Measurements from ENCODE around the gene GABBR1. TPM values are rescaled to one million over a fixed set of nuclear protein-coding genes. Genes with fewer than 3 reads are reported as not detected.
A peak's percentile ranks its signal among the peaks of the same experiment; 100 is the strongest.

The GABBR1 gene
- polyA plus RNA-seq, 1 donor from 2014 or later, result 108 TPM

DNA sequence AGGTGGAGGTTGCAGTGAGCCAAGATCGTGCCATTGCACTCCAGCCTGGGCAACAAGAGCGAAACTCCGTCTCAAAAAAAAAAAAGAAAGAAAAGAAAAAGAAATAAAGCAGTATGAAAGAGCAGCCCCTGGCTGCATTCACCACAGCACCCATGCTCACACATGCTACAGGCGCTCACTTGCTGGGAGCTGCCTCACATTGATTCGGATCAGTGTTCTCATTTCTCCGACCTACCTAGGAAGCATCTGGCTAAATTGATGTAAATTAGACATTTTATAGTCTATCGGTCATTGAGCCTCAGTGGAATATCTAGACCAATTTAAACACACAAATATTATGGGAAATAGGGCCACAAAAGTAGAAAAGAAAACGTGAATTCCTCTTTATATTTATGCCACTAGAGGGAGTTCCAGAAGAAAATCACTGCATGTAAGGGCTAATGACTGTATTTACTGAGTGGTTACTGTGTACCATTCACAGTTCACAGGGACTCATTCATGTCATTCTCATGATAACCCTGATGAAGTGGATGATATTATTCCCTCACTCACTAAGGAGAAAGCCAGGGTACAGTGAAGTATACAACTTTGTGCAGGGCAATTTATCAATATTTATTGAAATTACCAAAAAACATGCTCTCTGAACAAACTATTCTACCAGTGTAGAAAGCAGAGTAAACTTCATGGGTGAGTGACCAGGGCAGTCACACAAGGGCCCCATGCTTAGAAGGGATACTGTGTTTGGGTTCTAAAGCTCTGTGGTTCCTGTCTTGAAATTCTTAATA lies 18.6 kb upstream of the GABBR1 start:
- H3K36me3 ChIP-seq (ENCODE audit: insufficient read depth, low read length), result no peaks in the 10 kb centered on the region
- H3K4me3 ChIP-seq (ENCODE audit: low read length), result no peak overlapping the region
- no peaks in the 10 kb centered on the region for H3F3A ChIP-seq (ENCODE audit: insufficient read depth, low read length, poor library complexity, severe bottlenecking)
- H3K79me2 ChIP-seq (replicated peaks; ENCODE audit: insufficient read depth, low read length), result no peaks in the 10 kb centered on the region
- no peak overlapping the region for H3K9ac ChIP-seq (ENCODE audit: low read length)
- no peaks in the 10 kb centered on the region for H3K9me3 ChIP-seq (ENCODE audit: low read length)
- no peak overlapping the region for H3K27ac ChIP-seq (ENCODE audit: low read length)
- H3K9me2 ChIP-seq (ENCODE audit: insufficient read depth, low read length), result no peaks in the 10 kb centered on the region
- H3K4me2 ChIP-seq (ENCODE audit: low read length), result no peak overlapping the region
- H2AFZ ChIP-seq (ENCODE audit: low read depth, low read length), result no peak overlapping the region
- no peaks in the 10 kb centered on the region for H4K20me1 ChIP-seq (ENCODE audit: insufficient read depth)
- no peaks in the 10 kb centered on the region for H3K27me3 ChIP-seq (ENCODE audit: insufficient read depth, low read depth, low read length)
- TF ChIP-seq SMC3 (conservative IDR thresholded peaks at IDR 0.05; ENCODE audit: poor library complexity) (peak; percentile 34), EP300 (conservative IDR thresholded peaks at IDR 0.05; ENCODE audit: poor library complexity, severe bottlenecking) (no peak)
- TF ChIP-seq, protein P1, sequence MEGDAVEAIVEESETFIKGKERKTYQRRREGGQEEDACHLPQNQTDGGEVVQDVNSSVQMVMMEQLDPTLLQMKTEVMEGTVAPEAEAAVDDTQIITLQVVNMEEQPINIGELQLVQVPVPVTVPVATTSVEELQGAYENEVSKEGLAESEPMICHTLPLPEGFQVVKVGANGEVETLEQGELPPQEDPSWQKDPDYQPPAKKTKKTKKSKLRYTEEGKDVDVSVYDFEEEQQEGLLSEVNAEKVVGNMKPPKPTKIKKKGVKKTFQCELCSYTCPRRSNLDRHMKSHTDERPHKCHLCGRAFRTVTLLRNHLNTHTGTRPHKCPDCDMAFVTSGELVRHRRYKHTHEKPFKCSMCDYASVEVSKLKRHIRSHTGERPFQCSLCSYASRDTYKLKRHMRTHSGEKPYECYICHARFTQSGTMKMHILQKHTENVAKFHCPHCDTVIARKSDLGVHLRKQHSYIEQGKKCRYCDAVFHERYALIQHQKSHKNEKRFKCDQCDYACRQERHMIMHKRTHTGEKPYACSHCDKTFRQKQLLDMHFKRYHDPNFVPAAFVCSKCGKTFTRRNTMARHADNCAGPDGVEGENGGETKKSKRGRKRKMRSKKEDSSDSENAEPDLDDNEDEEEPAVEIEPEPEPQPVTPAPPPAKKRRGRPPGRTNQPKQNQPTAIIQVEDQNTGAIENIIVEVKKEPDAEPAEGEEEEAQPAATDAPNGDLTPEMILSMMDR (IDR thresholded peaks at IDR 0.05; ENCODE audit: poor library complexity, severe bottlenecking), result peak; percentile 66

DNA sequence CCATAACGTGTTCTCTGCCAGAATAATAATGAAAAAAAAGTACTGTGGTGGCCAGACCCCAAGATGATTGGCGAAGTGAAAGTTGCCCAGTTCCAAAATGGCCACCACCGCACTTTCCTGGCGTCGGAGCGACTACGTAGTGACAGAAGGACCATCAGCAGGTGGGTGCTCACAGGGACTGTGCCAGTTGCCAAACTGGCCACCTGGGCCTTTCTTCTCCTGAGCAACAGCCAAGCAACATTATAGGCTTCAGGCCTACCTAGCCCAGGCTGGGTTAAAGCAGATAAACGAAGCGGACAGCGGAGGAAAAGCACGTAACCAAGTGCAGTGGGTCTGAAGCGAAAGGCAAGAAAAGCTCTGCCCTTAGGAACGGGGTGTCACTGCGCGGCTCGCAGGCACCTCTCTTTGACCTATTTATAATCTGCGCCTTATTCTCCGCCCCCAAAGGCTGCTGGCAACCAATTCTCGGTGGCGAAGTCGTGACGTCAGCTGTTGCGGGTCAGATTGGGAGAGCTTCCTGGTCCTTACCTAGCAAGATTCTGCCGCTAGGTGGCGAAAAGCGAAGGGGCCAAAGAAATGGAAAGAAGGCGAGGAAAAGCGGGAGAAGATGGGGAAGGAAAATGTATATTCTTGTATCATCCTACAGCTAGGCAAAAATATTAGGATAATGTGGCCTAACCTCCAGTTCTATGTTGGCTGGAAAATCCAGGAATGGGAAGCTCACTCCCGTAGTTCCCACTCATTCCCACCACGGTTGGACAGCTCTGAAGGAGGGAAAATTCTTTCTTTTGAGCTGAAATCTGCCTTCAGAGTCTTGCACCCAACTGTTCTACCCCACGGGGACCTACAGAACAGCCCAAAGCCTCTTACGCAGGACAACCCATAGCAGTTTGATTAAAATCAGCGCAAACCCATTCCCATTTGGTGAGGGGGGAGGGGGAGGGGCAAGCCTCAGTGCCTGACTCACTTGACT lies 17.0 kb upstream of the GABBR1 start:
- Histone ChIP-seq H3K36me3 (ENCODE audit: insufficient read depth, low read length) (no peaks in the 10 kb centered on the region), H3K9me2 (ENCODE audit: insufficient read depth, low read length) (no peaks in the 10 kb centered on the region), H3F3A (ENCODE audit: insufficient read depth, low read length, poor library complexity, severe bottlenecking) (no peaks in the 10 kb centered on the region), H3K4me2 (ENCODE audit: low read length) (peak overlapping the region; percentile 71), H3K27ac (ENCODE audit: low read length) (peak overlapping the region; percentile 57), H4K20me1 (ENCODE audit: insufficient read depth) (no peaks in the 10 kb centered on the region), H3K27me3 (ENCODE audit: insufficient read depth, low read depth, low read length) (no peaks in the 10 kb centered on the region), H3K4me3 (ENCODE audit: low read length) (peak overlapping the region; percentile 64), H3K9ac (ENCODE audit: low read length) (peak overlapping the region; percentile 58), H3K9me3 (ENCODE audit: low read length) (no peaks in the 10 kb centered on the region), H2AFZ (ENCODE audit: low read depth, low read length) (peak overlapping the region; percentile 70), H3K79me2 (replicated peaks; ENCODE audit: insufficient read depth, low read length) (no peaks in the 10 kb centered on the region)
- peak; percentile 48 for TF ChIP-seq POLR2AphosphoS5 (IDR thresholded peaks at IDR 0.05)
- no peak for TF ChIP-seq EZH2 (IDR thresholded peaks at IDR 0.05; ENCODE audit: borderline replicate concordance, insufficient read depth, low read length, poor library complexity, severe bottlenecking)
- no peak for TF ChIP-seq TAF1 (IDR thresholded peaks at IDR 0.05; ENCODE audit: low read depth)
- peak; percentile 30 for TF ChIP-seq EP300 (conservative IDR thresholded peaks at IDR 0.05; ENCODE audit: poor library complexity, severe bottlenecking)
- TF ChIP-seq, protein P2, sequence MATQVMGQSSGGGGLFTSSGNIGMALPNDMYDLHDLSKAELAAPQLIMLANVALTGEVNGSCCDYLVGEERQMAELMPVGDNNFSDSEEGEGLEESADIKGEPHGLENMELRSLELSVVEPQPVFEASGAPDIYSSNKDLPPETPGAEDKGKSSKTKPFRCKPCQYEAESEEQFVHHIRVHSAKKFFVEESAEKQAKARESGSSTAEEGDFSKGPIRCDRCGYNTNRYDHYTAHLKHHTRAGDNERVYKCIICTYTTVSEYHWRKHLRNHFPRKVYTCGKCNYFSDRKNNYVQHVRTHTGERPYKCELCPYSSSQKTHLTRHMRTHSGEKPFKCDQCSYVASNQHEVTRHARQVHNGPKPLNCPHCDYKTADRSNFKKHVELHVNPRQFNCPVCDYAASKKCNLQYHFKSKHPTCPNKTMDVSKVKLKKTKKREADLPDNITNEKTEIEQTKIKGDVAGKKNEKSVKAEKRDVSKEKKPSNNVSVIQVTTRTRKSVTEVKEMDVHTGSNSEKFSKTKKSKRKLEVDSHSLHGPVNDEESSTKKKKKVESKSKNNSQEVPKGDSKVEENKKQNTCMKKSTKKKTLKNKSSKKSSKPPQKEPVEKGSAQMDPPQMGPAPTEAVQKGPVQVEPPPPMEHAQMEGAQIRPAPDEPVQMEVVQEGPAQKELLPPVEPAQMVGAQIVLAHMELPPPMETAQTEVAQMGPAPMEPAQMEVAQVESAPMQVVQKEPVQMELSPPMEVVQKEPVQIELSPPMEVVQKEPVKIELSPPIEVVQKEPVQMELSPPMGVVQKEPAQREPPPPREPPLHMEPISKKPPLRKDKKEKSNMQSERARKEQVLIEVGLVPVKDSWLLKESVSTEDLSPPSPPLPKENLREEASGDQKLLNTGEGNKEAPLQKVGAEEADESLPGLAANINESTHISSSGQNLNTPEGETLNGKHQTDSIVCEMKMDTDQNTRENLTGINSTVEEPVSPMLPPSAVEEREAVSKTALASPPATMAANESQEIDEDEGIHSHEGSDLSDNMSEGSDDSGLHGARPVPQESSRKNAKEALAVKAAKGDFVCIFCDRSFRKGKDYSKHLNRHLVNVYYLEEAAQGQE (IDR thresholded peaks at IDR 0.05; ENCODE audit: borderline replicate concordance), result peak; percentile 69
- TF ChIP-seq MXI1 (conservative IDR thresholded peaks at IDR 0.05; ENCODE audit: poor library complexity, severe bottlenecking), result peak; percentile 30
- TF ChIP-seq SMC3 (conservative IDR thresholded peaks at IDR 0.05; ENCODE audit: poor library complexity), result peak; percentile 69
- TF ChIP-seq, protein P1 (IDR thresholded peaks at IDR 0.05; ENCODE audit: poor library complexity, severe bottlenecking), result peak; percentile 99
- peak; percentile 65 for TF ChIP-seq RAD21 (conservative IDR thresholded peaks at IDR 0.05)
